Liver (tissue), 9 donors: Measurements from ENCODE around the gene LRRC7. TPM values are rescaled to one million over a fixed set of nuclear protein-coding genes. Genes with fewer than 3 reads are reported as not detected.

ENCODE experiments used
- DNase-seq: peaks from one replicate; pipeline ENCODE4 v3.0.0-alpha.2; 2017; ENCODE audit warnings: low spot score
- H3K27ac ChIP-seq, 2 donors: one replicate each; pipeline ENCODE4 v1.7.0; 2013; ENCODE audit warnings: inconsistent platforms in 2 of 2, low read length in 2 of 2, control low read depth in 1 of 2, low read depth in 1 of 2, mild to moderate bottlenecking in 1 of 2
- H3K27me3 ChIP-seq, 4 donors: one replicate each; pipeline versions ENCODE4 v1.6.1 to v1.7.0; 2013; ENCODE audit warnings: low read length in 3 of 4, inconsistent platforms in 1 of 4, mild to moderate bottlenecking in 1 of 4, moderate library complexity in 1 of 4; ENCODE audit not compliant: control insufficient read depth in 4 of 4, insufficient read depth in 4 of 4
- H3K36me3 ChIP-seq, 4 donors: one replicate each; pipeline versions ENCODE4 v1.6.1 to v1.7.0; 2013; ENCODE audit warnings: low read length in 3 of 4, mild to moderate bottlenecking in 3 of 4, low read depth in 1 of 4, moderate library complexity in 1 of 4; ENCODE audit not compliant: control insufficient read depth in 4 of 4, insufficient read depth in 3 of 4
- H3K4me1 ChIP-seq, 4 donors: one replicate each; pipeline versions ENCODE4 v1.6.1 to v1.7.0; 2013; ENCODE audit warnings: low read length in 3 of 4, mild to moderate bottlenecking in 3 of 4, moderate library complexity in 1 of 4; ENCODE audit not compliant: control insufficient read depth in 4 of 4, insufficient read depth in 4 of 4
- H3K4me3 ChIP-seq, 3 donors: one replicate each; pipeline versions ENCODE4 v1.6.1 to v1.7.0; 2013; ENCODE audit warnings: low read length in 3 of 3, control low read depth in 1 of 3, low read depth in 1 of 3, mild to moderate bottlenecking in 1 of 3
- H3K9ac ChIP-seq, 2 donors: one replicate each; pipeline ENCODE4 v1.7.0; 2013; ENCODE audit warnings: low read length in 2 of 2, mild to moderate bottlenecking in 2 of 2, moderate library complexity in 2 of 2, control low read depth in 1 of 2, low read depth in 1 of 2
- H3K9me3 ChIP-seq, 4 donors: one replicate each; pipeline versions ENCODE4 v1.6.1 to v1.7.0; 2013; ENCODE audit warnings: low read length in 3 of 4; ENCODE audit not compliant: control insufficient read depth in 4 of 4
- EGR1 ChIP-seq, 2 donors: IDR thresholded peaks; 2 replicates each; pipeline ENCODE4 v1.6.1; 2016 to 2018; ENCODE audit warnings: antibody characterized with exemption in 2 of 2, low read depth in 2 of 2
- FOXA1 ChIP-seq: IDR thresholded peaks from 2 replicates; pipeline ENCODE4 v1.6.1; 2016; ENCODE audit warnings: antibody characterized with exemption
- FOXA2 ChIP-seq: IDR thresholded peaks from 2 replicates; pipeline ENCODE4 v1.6.1; 2016; ENCODE audit warnings: antibody characterized with exemption
- GABPA ChIP-seq, 2 donors: IDR thresholded peaks in 1 of 2; conservative IDR thresholded peaks in 1 of 2; 2 replicates each; pipeline ENCODE4 v1.6.1; 2016; ENCODE audit warnings: antibody characterized with exemption in 2 of 2, mild to moderate bottlenecking in 1 of 2, moderate library complexity in 1 of 2
- HNF4A ChIP-seq, 2 donors: conservative IDR thresholded peaks; 2 replicates each; pipeline ENCODE4 v1.6.1; 2016; ENCODE audit warnings: antibody characterized with exemption in 2 of 2, mild to moderate bottlenecking in 2 of 2
- HNF4G ChIP-seq: IDR thresholded peaks from 2 replicates; pipeline ENCODE4 v1.6.1; 2016; ENCODE audit warnings: antibody characterized with exemption
- NR2F2 ChIP-seq: IDR thresholded peaks from 2 replicates; pipeline ENCODE4 v1.6.1; 2016; ENCODE audit warnings: antibody characterized with exemption
- RAD21 ChIP-seq, 2 donors: IDR thresholded peaks; 2 replicates each; pipeline ENCODE4 v1.6.1; 2016; ENCODE audit warnings: antibody characterized with exemption in 2 of 2, mild to moderate bottlenecking in 2 of 2
- TAF1 ChIP-seq: conservative IDR thresholded peaks from 2 replicates; pipeline ENCODE4 v1.6.1; 2016; ENCODE audit warnings: antibody characterized with exemption, mild to moderate bottlenecking
- YY1 ChIP-seq: IDR thresholded peaks from 2 replicates; pipeline ENCODE4 v1.6.1; 2016; ENCODE audit warnings: antibody characterized with exemption, mild to moderate bottlenecking
- WGBS: extraction: QIAGEN DNeasy Blood & Tissue Kit; methylation state at CpG from one replicate; pipeline ENCODE4 v1.1.7; 2013; 5-methylcytosine and 5-hydroxymethylcytosine counted together
- polyA plus RNA-seq, 2 donors: library from polyadenylated mRNA; stranded (reverse) in 1 of 2; unstranded in 1 of 2; fragments of 200-250 nt in 1 of 2; fragments of >200 nt in 1 of 2; fragmentation: Nextera tagmentation in 1 of 2; extraction: Ambion mirVana in 1 of 2; gene quantifications; one replicate each; pipeline versions ENCODE4 v1.2.1 to v1.2.3, GENCODE V29; 2013 to 2015
- total RNA-seq, 2 donors: library from RNA; depleted of rRNA; stranded (reverse); fragments of >200 nt; gene quantifications; one replicate each; pipeline ENCODE4 v1.2.3, GENCODE V29; 2014
- TF ChIP-seq, protein P1 (sequence below): fragments of 150-350 bp; IDR thresholded peaks from 2 replicates; pipeline ENCODE4 v1.5.1; 2017; ENCODE audit warnings: improper control_type of control experiment, low read depth, low read length; ENCODE audit not compliant: missing input control
- TF ChIP-seq, protein P2 (sequence below): IDR thresholded peaks from 2 replicates; pipeline ENCODE4 v1.6.1; 2016; ENCODE audit warnings: antibody characterized with exemption
- TF ChIP-seq, protein P3 (sequence below): IDR thresholded peaks from 2 replicates; pipeline ENCODE4 v1.6.1; 2016; ENCODE audit warnings: antibody characterized with exemption
- TF ChIP-seq, protein P4 (sequence below): IDR thresholded peaks from 2 replicates; pipeline ENCODE4 v1.6.1; 2016; ENCODE audit warnings: antibody characterized with exemption, mild to moderate bottlenecking
- TF ChIP-seq, protein P5 (sequence below): IDR thresholded peaks from 2 replicates; pipeline ENCODE4 v1.6.1; 2016; ENCODE audit warnings: antibody characterized with exemption
- donor health status: healthy.
- donor health status: healthy.
- donor health status: healthy.
- donor health status: healthy.
- donor health status: healthy.

The LRRC7 gene
- total and polyA plus RNA-seq, 4 donors = 0.08 to 1.1 (median 0.67) TPM

DNA sequence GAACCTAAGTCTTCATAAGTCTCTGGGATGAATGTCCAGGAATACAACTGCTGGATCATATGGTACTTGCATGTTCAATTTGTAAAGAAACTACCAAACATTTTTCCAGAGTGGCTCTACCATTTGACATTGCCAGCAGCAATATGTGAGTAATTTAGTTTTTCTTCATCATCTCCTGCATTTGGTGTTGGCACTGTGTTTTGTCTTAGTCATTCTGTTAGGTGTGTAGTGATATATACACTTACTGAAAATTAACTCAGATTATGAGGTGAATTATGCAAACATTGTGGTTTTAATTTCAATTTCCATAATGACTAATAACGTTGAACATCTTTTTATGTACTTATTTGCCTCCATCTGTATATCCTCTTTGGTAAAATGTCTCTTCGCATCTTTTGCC is 499.0 kb downstream of the LRRC7 start (continued):
- TF ChIP-seq, protein P1, sequence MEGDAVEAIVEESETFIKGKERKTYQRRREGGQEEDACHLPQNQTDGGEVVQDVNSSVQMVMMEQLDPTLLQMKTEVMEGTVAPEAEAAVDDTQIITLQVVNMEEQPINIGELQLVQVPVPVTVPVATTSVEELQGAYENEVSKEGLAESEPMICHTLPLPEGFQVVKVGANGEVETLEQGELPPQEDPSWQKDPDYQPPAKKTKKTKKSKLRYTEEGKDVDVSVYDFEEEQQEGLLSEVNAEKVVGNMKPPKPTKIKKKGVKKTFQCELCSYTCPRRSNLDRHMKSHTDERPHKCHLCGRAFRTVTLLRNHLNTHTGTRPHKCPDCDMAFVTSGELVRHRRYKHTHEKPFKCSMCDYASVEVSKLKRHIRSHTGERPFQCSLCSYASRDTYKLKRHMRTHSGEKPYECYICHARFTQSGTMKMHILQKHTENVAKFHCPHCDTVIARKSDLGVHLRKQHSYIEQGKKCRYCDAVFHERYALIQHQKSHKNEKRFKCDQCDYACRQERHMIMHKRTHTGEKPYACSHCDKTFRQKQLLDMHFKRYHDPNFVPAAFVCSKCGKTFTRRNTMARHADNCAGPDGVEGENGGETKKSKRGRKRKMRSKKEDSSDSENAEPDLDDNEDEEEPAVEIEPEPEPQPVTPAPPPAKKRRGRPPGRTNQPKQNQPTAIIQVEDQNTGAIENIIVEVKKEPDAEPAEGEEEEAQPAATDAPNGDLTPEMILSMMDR = no peak

DNA sequence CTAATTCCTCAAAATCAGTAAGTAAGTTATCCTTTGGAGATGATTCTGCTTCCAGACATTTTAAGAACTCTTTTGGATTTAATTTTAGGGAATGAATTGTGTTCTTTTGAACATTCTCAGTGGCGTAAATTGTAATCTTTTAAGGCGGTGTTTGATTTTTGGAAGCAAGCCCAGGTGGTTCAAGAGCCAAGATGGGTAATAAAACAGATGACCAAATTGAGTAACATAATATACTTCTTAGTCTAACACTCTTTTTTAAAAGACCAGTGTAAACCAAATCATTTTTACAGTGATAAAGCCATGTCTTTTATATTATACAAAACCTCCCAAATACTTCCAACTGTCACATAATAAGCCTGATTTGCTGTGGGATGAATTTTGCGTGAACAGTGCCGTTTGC is 503.9 kb downstream of the LRRC7 start:
- Histone ChIP-seq H3K4me1 (no peaks in the 10 kb centered on the region), H3K27ac (no peak overlapping the region), H3K36me3 (no peaks in the 10 kb centered on the region), H3K27me3 (no peaks in the 10 kb centered on the region), H3K9ac (no peak overlapping the region), H3K9me3 (peaks cover 0 to 1% (median 0%) of the 10 kb centered on the region in 4 donors), H3K4me3 (no peak overlapping the region)
- WGBS = 68% methylated on average over 4 of the region's 4 CpGs
- DNase-seq = no peak
- no peak for TF ChIP-seq YY1
- TF ChIP-seq, protein P2, sequence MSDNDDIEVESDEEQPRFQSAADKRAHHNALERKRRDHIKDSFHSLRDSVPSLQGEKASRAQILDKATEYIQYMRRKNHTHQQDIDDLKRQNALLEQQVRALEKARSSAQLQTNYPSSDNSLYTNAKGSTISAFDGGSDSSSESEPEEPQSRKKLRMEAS = no peak
- no peak for TF ChIP-seq TAF1
- no peak for TF ChIP-seq RAD21 (IDR thresholded peaks at IDR 0.05)
- TF ChIP-seq NR2F2 = no peak

DNA sequence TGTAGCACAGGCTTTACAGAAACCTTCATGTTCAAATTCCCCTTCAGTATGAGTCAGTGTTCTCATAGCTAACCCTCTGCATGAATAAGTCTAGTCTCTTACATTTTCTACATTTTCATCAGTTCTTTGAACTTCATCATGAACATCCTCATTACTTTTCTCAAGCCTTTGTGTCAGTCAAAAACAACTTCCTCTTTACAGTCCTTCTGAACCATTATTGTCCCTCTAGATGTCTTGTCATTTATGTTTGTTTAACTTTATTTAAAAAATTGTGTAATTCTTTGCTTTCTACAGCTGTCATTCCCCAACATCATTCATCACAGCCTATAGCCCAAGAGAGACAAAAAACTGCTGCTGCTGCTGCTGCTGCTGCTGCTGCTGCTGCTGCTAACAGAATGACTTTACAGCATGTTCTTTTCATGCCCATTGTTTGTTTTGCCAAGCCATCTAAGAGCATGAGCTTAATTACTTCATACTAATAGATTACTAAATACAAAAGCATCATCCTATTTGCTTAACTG is 504.6 kb downstream of the LRRC7 start:
- TF ChIP-seq RAD21 (IDR thresholded peaks at IDR 0.05) (no peak), FOXA1 (no peak), EGR1 (IDR thresholded peaks at IDR 0.05; ENCODE audit: low read depth in 2 of 2) (no peak), HNF4G (no peak), GABPA (IDR thresholded peaks at IDR 0.05 in 1 of 2, conservative IDR thresholded peaks at IDR 0.05 in 1 of 2) (no peak), NR2F2 (no peak), FOXA2 (no peak), TAF1 (no peak), HNF4A (conservative IDR thresholded peaks at IDR 0.05) (no peak)
- TF ChIP-seq, protein P3, sequence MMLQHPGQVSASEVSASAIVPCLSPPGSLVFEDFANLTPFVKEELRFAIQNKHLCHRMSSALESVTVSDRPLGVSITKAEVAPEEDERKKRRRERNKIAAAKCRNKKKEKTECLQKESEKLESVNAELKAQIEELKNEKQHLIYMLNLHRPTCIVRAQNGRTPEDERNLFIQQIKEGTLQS = no peak
- TF ChIP-seq, protein P2 = no peak
- TF ChIP-seq, protein P4, sequence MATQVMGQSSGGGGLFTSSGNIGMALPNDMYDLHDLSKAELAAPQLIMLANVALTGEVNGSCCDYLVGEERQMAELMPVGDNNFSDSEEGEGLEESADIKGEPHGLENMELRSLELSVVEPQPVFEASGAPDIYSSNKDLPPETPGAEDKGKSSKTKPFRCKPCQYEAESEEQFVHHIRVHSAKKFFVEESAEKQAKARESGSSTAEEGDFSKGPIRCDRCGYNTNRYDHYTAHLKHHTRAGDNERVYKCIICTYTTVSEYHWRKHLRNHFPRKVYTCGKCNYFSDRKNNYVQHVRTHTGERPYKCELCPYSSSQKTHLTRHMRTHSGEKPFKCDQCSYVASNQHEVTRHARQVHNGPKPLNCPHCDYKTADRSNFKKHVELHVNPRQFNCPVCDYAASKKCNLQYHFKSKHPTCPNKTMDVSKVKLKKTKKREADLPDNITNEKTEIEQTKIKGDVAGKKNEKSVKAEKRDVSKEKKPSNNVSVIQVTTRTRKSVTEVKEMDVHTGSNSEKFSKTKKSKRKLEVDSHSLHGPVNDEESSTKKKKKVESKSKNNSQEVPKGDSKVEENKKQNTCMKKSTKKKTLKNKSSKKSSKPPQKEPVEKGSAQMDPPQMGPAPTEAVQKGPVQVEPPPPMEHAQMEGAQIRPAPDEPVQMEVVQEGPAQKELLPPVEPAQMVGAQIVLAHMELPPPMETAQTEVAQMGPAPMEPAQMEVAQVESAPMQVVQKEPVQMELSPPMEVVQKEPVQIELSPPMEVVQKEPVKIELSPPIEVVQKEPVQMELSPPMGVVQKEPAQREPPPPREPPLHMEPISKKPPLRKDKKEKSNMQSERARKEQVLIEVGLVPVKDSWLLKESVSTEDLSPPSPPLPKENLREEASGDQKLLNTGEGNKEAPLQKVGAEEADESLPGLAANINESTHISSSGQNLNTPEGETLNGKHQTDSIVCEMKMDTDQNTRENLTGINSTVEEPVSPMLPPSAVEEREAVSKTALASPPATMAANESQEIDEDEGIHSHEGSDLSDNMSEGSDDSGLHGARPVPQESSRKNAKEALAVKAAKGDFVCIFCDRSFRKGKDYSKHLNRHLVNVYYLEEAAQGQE = no peak
- TF ChIP-seq, protein P5, sequence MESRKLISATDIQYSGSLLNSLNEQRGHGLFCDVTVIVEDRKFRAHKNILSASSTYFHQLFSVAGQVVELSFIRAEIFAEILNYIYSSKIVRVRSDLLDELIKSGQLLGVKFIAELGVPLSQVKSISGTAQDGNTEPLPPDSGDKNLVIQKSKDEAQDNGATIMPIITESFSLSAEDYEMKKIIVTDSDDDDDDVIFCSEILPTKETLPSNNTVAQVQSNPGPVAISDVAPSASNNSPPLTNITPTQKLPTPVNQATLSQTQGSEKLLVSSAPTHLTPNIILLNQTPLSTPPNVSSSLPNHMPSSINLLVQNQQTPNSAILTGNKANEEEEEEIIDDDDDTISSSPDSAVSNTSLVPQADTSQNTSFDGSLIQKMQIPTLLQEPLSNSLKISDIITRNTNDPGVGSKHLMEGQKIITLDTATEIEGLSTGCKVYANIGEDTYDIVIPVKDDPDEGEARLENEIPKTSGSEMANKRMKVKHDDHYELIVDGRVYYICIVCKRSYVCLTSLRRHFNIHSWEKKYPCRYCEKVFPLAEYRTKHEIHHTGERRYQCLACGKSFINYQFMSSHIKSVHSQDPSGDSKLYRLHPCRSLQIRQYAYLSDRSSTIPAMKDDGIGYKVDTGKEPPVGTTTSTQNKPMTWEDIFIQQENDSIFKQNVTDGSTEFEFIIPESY = no peak
- H3K27ac ChIP-seq = no peak overlapping the region
- no peak overlapping the region for H3K4me3 ChIP-seq
- no peak overlapping the region for H3K9ac ChIP-seq
- H3K27me3 ChIP-seq = no peaks in the 10 kb centered on the region
- H3K36me3 ChIP-seq = no peaks in the 10 kb centered on the region
- H3K4me1 ChIP-seq = no peaks in the 10 kb centered on the region
- no peak for DNase-seq
- H3K9me3 ChIP-seq = peaks cover 0 to 1% (median 0%) of the 10 kb centered on the region in 4 donors
